ENCODE results near the gene DNAJB2.

DNA sequence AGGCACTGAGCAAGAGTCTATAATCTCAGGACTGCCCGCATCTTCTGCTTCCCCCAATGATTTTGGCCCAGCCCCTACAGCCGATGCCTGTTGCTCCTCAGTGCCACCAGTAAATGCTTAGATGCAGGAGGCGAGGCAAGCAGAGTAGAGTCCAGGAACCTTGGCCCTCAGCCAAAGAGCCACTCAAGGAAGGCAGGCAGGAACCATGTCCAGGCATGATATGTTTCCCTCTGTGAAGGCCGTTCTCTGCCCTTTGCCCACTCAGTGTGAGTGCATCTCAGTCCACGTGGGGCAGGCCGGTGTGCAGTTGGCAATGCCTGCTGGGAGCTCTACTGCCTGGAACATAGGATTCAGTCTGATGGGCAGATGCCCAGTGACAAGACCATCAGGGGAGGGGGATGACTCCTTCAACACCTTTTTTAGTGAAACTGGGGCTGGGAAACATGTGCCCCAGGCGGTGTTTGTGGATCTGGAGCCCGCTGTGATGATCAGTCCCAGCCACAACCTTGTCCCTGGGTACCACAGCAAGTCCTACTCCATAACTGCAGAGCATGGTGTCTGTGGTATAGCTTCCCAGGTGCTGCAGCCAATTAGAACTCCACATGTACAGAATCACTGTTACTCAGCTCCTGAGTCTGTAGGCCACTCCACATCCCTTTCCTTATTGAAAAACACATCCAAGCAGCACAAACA lies 9.7 kb upstream of the DNAJB2 start:
- TF ChIP-seq POLR2A (IDR thresholded peaks at IDR 0.05; ENCODE audit: low read length), result no peak
- no peak for TF ChIP-seq GATA1 (IDR thresholded peaks at IDR 0.05; ENCODE audit: low read depth, low read length)
